Activated T-cell treated with anti-CD3 and anti-CD28 coated beads, Interleukin-2, amount 50 U/mL, for 4 hours (primary cell): Measurements from ENCODE around the gene LBX1. TPM values are rescaled to one million over a fixed set of nuclear protein-coding genes. Genes with fewer than 3 reads are reported as not detected.

Source experiments
- total RNA-seq, 3 donors: library from RNA; stranded (reverse); gene quantifications; one replicate each; pipeline ENCODE4 v1.2.1, GENCODE V29; 2021

LBX1 gene
- total RNA-seq, 3 donors from 2014 or later, result not detected

Other genes starting within 250 kb of the LBX1 start
- gene MRPL43, start 242.0 kb downstream of the LBX1 start, total RNA-seq, result 10 to 100 TPM; 68.8 to 76.3 (median 69.3) TPM
- 10 to 100 TPM; 49.8 to 55.5 (median 55.5) TPM for gene TWNK, start 241.9 kb downstream of the LBX1 start, total RNA-seq
- 10 to 100 TPM in 1 of 3 donors, 1 to 10 TPM in 2; 9.3 to 10.2 (median 9.8) TPM for gene LZTS2, start 229.7 kb downstream of the LBX1 start, total RNA-seq
- gene PDZD7, start 198.3 kb downstream of the LBX1 start, total RNA-seq, result under 1 TPM in 2 of 3 donors, not detected in 1; 0.05 to 0.26 TPM
- gene SFXN3, start 198.2 kb downstream of the LBX1 start, total RNA-seq, result 1 to 10 TPM; 8.7 to 9.8 (median 9.7) TPM
- under 1 TPM in 1 of 3 donors, not detected in 2; 0.19 TPM for gene KAZALD1, start 167.5 kb downstream of the LBX1 start, total RNA-seq
- gene TLX1, start 98.2 kb downstream of the LBX1 start, total RNA-seq, result not detected
- gene BTRC, start 124.7 kb upstream of the LBX1 start, total RNA-seq, result 10 to 100 TPM; 14.2 to 19.5 (median 14.8) TPM